ENCODE results near the gene TBX19.

- TF ChIP-seq CTCF (IDR thresholded peaks at IDR 0.05) (no peak), POLR2A (IDR thresholded peaks at IDR 0.05) (no peak)
Measured at GRCh38 chr1:168324745-168325425, 44.2 kb downstream of the TBX19 start.
